Measurements from ENCODE around the gene COMMD1. TPM values are rescaled to one million over a fixed set of nuclear protein-coding genes. Genes with fewer than 3 reads are reported as not detected.

COMMD1 gene
- total RNA-seq, 2 experiments from 2014 or later: 11.5 to 13.2 TPM

DNA sequence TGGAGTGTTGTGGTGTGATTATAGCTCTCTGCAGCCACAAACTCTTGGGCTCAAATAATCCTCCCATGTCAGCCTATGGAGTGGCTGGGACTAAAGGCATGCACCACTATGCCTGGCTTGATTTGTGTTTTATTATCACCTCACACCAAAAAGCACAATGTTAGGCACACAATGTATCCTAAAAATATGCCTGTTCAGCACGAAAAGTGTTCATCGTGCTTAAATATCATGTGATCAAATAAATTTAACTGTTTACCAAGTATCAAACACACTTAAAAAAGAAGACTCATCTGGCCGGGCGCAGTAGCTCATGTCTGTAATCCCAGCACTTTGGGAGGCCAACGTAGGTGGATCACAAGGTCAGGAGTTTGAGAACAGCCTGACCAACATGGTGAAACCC, 22.6 kb upstream of the COMMD1 start:
- POLR2A ChIA-PET: no interaction called here
- DNase-seq (no peak), ATAC-seq (ENCODE audit: poor library complexity) (no peak)
- CTCF ChIA-PET: no interaction called here
- H3K27me3 ChIP-seq (ENCODE audit: control insufficient read depth in 1 of 2, insufficient read depth in 2 of 2, low read length in 2 of 2): no peaks in the 10 kb centered on the region
- TF ChIP-seq, protein P1, sequence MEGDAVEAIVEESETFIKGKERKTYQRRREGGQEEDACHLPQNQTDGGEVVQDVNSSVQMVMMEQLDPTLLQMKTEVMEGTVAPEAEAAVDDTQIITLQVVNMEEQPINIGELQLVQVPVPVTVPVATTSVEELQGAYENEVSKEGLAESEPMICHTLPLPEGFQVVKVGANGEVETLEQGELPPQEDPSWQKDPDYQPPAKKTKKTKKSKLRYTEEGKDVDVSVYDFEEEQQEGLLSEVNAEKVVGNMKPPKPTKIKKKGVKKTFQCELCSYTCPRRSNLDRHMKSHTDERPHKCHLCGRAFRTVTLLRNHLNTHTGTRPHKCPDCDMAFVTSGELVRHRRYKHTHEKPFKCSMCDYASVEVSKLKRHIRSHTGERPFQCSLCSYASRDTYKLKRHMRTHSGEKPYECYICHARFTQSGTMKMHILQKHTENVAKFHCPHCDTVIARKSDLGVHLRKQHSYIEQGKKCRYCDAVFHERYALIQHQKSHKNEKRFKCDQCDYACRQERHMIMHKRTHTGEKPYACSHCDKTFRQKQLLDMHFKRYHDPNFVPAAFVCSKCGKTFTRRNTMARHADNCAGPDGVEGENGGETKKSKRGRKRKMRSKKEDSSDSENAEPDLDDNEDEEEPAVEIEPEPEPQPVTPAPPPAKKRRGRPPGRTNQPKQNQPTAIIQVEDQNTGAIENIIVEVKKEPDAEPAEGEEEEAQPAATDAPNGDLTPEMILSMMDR (IDR thresholded peaks at IDR 0.05): no peak
- no peak overlapping the region for H3K4me3 ChIP-seq (ENCODE audit: low read length)
- intact Hi-C loops (cut with DNase I, micrococcal nuclease): loop anchor here in 1 of 2 experiments (10.0 kb wide), 1 partner anchor 188 kb away; no protein-coding TSS in a partner anchor
- H3K9me3 ChIP-seq (ENCODE audit: control insufficient read depth in 1 of 2, insufficient read depth in 1 of 2, low read length in 2 of 2): no peaks in the 10 kb centered on the region
- H3K4me1 ChIP-seq (ENCODE audit: insufficient read depth, low read length): peaks cover 12% of the 10 kb centered on the region
- peaks cover 80% of the 10 kb centered on the region for H3K36me3 ChIP-seq (ENCODE audit: insufficient read depth, low read length)
- no peak overlapping the region for H3K4me3 Mint-ChIP-seq
- H3K27me3 Mint-ChIP-seq: no peaks in the 10 kb centered on the region
- peaks cover 23% of the 10 kb centered on the region for H3K4me1 Mint-ChIP-seq (ENCODE audit: low read depth)
- no peak overlapping the region for H3K27ac Mint-ChIP-seq
- H3K27ac ChIP-seq (ENCODE audit: low read depth in 1 of 2, low read length in 2 of 2): no peak overlapping the region
- H3K36me3 Mint-ChIP-seq (ENCODE audit: low read depth): peaks cover 90% of the 10 kb centered on the region
- H3K9me3 Mint-ChIP-seq: no peaks in the 10 kb centered on the region

DNA sequence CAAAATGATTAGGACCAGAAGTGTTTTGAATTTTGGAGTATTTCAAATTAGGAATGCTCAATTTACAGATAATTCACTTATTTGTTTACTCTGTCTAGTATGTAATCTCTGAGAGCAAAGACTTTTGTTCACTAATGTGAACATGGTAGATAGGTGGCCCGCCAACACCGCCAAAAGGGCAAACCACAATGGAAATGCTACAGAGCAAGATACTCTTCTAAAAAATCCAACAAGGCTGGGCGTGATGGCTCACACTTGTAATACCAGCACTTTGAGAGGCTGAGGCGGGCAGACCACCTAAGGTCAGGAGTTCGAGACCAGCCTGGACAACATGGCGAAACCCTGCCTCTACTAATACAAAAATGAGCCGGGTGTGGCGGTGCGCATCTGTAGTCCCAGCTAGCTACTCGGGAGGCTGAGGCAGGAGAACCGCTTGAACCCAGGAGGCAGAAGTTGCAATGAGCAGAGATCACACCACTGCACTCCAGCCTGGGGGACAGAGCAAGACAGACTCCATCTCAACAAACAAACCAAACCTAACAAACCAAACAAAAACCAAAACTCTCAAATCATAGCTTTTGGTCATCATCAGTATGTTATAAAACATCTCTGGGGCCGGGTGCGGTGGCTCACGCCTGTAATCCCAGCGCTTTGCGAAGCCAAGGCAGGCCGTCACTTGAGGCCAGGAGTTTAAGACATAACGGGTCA, 19.4 kb upstream of the COMMD1 start:
- Mint-ChIP-seq H3K36me3 (ENCODE audit: low read depth) (peaks cover 70% of the 10 kb centered on the region), H3K27ac (peak overlapping the region; percentile 100), H3K4me3 (peak overlapping the region; percentile 100), H3K9me3 (no peaks in the 10 kb centered on the region), H3K4me1 (ENCODE audit: low read depth) (peaks cover 38% of the 10 kb centered on the region), H3K27me3 (no peaks in the 10 kb centered on the region)
- Histone ChIP-seq H3K9me3 (ENCODE audit: control insufficient read depth in 1 of 2, insufficient read depth in 1 of 2, low read length in 2 of 2) (no peaks in the 10 kb centered on the region), H3K4me1 (ENCODE audit: insufficient read depth, low read length) (peaks cover 19% of the 10 kb centered on the region), H3K27ac (ENCODE audit: low read depth in 1 of 2, low read length in 2 of 2) (peak overlapping the region in 1 of 2 donors; percentile 22), H3K36me3 (ENCODE audit: insufficient read depth, low read length) (peaks cover 49% of the 10 kb centered on the region), H3K27me3 (ENCODE audit: control insufficient read depth in 1 of 2, insufficient read depth in 2 of 2, low read length in 2 of 2) (no peaks in the 10 kb centered on the region), H3K4me3 (ENCODE audit: low read length) (no peak overlapping the region)
- no peak for DNase-seq
- ChIA-PET CTCF (no interaction called here), POLR2A (interaction anchor here (1.1 to 1.4 kb wide), 2 partner anchors 19 to 33 kb away, joined by 3 read pairs; partner anchors contain the start of gene FAM161A)
- intact Hi-C loops (cut with DNase I, micrococcal nuclease): loop anchor here in 1 of 2 experiments (2.0 to 10.0 kb wide), 5 partner anchors 31 to 819 kb away; partner anchors contain the start of genes B3GNT2, FAM161A and SANBR
- TF ChIP-seq, protein P1 (IDR thresholded peaks at IDR 0.05): no peak
- no peak for ATAC-seq (ENCODE audit: poor library complexity)

DNA sequence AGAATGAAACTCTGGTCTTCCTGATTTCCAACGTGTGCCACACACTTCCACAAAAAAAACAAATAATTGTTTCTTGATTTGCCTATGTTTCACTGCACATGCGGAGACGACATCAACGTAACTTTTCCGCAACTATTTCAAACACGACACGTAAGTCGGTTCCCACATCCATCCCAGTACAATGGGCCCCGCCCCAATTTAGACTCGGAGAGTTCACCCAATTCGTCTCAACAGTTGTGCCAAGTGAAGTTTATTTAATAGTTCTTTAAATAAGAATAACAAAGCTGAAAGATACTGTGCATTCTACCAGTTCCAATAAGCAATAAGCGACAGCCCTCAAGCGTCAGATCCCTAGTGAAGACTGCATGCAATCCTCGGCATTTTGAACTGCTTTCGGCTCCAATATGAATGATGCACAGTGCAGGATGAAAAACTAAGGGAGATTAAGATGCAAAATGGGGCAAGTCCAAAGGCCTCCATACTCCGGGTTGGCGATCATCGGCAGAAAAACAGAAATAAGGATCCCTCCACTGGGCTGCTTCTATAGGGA, 17.7 kb upstream of the COMMD1 start:
- ChIA-PET CTCF (interaction anchor here (1.0 kb wide), 2 partner anchors 11 to 34 kb away, joined by 3 read pairs; partner anchors contain the start of gene FAM161A), POLR2A (no interaction called here)
- H3K4me3 ChIP-seq (ENCODE audit: low read length): peak overlapping the region; percentile 79
- peaks cover 34% of the 10 kb centered on the region for H3K36me3 ChIP-seq (ENCODE audit: insufficient read depth, low read length)
- H3K27ac Mint-ChIP-seq: peak overlapping the region; percentile 100
- ATAC-seq (ENCODE audit: poor library complexity) (peak; percentile 25), DNase-seq (peak in 4 of 14 experiments; percentile 5 to 46 (median 16))
- TF ChIP-seq, protein P1 (IDR thresholded peaks at IDR 0.05): no peak
- H3K9me3 ChIP-seq (ENCODE audit: control insufficient read depth in 1 of 2, insufficient read depth in 1 of 2, low read length in 2 of 2): no peaks in the 10 kb centered on the region
- H3K36me3 Mint-ChIP-seq (ENCODE audit: low read depth): peaks cover 53% of the 10 kb centered on the region
- intact Hi-C loops (cut with DNase I, micrococcal nuclease): loop anchor here (1.0 to 10.0 kb wide), 8 partner anchors 17 to 820 kb away; partner anchors contain the start of genes FAM161A (in 2 of the 2), B3GNT2 (in 1 of the 2), COMMD1 (in 1 of the 2) and SANBR (in 1 of the 2)
- peaks cover 19% of the 10 kb centered on the region for H3K4me1 ChIP-seq (ENCODE audit: insufficient read depth, low read length)
- no peaks in the 10 kb centered on the region for H3K27me3 ChIP-seq (ENCODE audit: control insufficient read depth in 1 of 2, insufficient read depth in 2 of 2, low read length in 2 of 2)
- peaks cover 38% of the 10 kb centered on the region for H3K4me1 Mint-ChIP-seq (ENCODE audit: low read depth)
- H3K9me3 Mint-ChIP-seq: no peaks in the 10 kb centered on the region
- H3K27ac ChIP-seq (ENCODE audit: low read depth in 1 of 2, low read length in 2 of 2): peak overlapping the region; percentile 90 to 98
- H3K27me3 Mint-ChIP-seq: no peaks in the 10 kb centered on the region
- H3K4me3 Mint-ChIP-seq: peak overlapping the region; percentile 100
